ENCODE results near the gene CNTNAP2.

- TF ChIP-seq POLR2A (IDR thresholded peaks at IDR 0.05; ENCODE audit: low read length) = no peak
- TF ChIP-seq GATA1 (IDR thresholded peaks at IDR 0.05; ENCODE audit: low read depth, low read length) = no peak
These were observed 582.5 kb downstream of the CNTNAP2 start for GRCh38 chr7:146698995-146699610.
